Gastroesophageal sphincter (tissue), 3 donors: ENCODE measurements around the gene LRRC45.

Experiments used
- CTCF ChIP-seq, 4 experiments: fragments of 200-600 bp in 2 of 4; fragments of 450-650 bp in 2 of 4; sonication (generic) in 1 of 4; IDR thresholded peaks; one replicate each; pipeline ENCODE4 v1.5.1; 2017 to 2019; ENCODE audit warnings: antibody characterized with exemption in 4 of 4, mild to moderate bottlenecking in 2 of 4, moderate library complexity in 2 of 4
- POLR2AphosphoS5 ChIP-seq: sonication (generic); formaldehyde crosslinking; IDR thresholded peaks from one replicate; pipeline ENCODE4 v1.6.1; 2017; ENCODE audit warnings: antibody characterized with exemption

GRCh38 chr17:82022981-82023446 is at the start of gene LRRC45:
- TF ChIP-seq CTCF (IDR thresholded peaks at IDR 0.05) (no peak), POLR2AphosphoS5 (no peak)
